ENCODE measurements around the gene THAP2.

The THAP2 gene

DNA sequence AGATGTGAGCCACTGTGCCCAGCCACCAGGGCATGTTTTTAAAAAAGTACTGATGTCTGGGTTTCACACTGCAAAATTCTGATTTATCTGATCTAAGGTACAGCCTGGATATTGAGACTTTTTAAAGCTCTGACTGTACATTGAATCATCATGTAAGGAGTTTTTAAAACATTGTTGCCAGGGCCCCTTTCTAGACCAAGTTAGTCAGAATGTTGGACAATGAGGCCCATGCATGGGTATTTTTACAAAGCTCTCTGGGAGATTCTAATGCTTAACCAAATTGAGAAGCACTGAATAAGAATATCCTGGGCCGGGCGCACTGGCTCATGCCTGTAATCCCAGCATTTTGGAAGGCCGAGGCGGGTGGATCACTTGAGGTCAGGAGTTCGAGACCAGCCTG is 38.5 kb downstream of the THAP2 start:
- TF ChIP-seq SIN3A (IDR thresholded peaks at IDR 0.05; ENCODE audit: borderline replicate concordance, insufficient read depth, low read length): no peak
- TF ChIP-seq TAF1 (IDR thresholded peaks at IDR 0.05; ENCODE audit: borderline replicate concordance, insufficient read depth, low read length): no peak
- TF ChIP-seq, protein P1, sequence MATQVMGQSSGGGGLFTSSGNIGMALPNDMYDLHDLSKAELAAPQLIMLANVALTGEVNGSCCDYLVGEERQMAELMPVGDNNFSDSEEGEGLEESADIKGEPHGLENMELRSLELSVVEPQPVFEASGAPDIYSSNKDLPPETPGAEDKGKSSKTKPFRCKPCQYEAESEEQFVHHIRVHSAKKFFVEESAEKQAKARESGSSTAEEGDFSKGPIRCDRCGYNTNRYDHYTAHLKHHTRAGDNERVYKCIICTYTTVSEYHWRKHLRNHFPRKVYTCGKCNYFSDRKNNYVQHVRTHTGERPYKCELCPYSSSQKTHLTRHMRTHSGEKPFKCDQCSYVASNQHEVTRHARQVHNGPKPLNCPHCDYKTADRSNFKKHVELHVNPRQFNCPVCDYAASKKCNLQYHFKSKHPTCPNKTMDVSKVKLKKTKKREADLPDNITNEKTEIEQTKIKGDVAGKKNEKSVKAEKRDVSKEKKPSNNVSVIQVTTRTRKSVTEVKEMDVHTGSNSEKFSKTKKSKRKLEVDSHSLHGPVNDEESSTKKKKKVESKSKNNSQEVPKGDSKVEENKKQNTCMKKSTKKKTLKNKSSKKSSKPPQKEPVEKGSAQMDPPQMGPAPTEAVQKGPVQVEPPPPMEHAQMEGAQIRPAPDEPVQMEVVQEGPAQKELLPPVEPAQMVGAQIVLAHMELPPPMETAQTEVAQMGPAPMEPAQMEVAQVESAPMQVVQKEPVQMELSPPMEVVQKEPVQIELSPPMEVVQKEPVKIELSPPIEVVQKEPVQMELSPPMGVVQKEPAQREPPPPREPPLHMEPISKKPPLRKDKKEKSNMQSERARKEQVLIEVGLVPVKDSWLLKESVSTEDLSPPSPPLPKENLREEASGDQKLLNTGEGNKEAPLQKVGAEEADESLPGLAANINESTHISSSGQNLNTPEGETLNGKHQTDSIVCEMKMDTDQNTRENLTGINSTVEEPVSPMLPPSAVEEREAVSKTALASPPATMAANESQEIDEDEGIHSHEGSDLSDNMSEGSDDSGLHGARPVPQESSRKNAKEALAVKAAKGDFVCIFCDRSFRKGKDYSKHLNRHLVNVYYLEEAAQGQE (IDR thresholded peaks at IDR 0.05; ENCODE audit: insufficient read depth in 1 of 2, low read depth in 2 of 2, low read length in 2 of 2): no peak
- no peak for TF ChIP-seq POLR2AphosphoS5 (IDR thresholded peaks at IDR 0.05; ENCODE audit: low read depth, low read length)
- TF ChIP-seq FOXP2 (optimal IDR thresholded peaks at IDR 0.05; ENCODE audit: borderline replicate concordance, extremely low read depth, extremely low read length, insufficient read depth): no peak

DNA sequence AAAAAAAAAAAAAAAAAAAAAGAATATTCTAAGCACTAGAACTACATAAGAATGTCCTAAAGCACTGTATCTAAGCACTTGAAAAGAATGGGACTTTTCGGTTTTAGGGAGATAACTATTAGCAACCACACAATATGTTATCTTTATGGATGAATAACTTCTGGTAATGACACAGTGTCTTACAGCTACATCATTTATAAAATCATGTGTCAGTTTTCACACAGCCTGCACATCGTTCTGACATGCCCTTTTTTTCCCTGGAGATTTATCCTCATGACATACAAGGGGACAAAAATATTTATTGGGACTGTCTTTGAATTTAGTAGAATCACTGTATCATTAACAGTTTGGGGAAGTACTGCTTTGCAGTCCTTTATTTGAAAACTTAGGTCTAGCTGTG is 39.1 kb downstream of the THAP2 start:
- TF ChIP-seq POLR2AphosphoS5 (IDR thresholded peaks at IDR 0.05; ENCODE audit: low read depth, low read length): no peak
- TF ChIP-seq FOXP2 (optimal IDR thresholded peaks at IDR 0.05; ENCODE audit: borderline replicate concordance, extremely low read depth, extremely low read length, insufficient read depth): no peak
- no peak for TF ChIP-seq SIN3A (IDR thresholded peaks at IDR 0.05; ENCODE audit: borderline replicate concordance, insufficient read depth, low read length)
- TF ChIP-seq TAF1 (IDR thresholded peaks at IDR 0.05; ENCODE audit: borderline replicate concordance, insufficient read depth, low read length): no peak
- TF ChIP-seq, protein P1 (IDR thresholded peaks at IDR 0.05; ENCODE audit: insufficient read depth in 1 of 2, low read depth in 2 of 2, low read length in 2 of 2): no peak

- TF ChIP-seq TAF1 (IDR thresholded peaks at IDR 0.05; ENCODE audit: borderline replicate concordance, insufficient read depth, low read length): no peak
These were observed 40.8 kb downstream of the THAP2 start for GRCh38 chr12:71704920-71705319.

DNA sequence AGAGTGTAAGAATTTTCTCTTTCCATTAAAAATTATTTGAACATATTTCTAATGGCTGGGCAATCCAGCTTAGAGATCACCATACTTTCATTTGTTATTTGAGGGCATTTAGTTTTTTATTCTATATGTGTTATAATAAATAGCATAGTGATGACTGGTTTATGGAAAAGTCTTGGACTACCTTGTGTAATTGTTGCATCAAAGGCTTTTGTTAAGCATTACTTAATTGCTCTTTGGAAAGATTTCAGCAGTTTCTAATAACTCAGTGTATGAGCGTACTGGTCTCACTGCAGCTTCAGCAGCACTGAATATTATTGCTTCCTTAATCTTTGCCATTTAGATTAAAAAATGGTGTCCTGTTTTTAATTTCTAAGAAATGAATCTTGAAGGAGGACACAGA is 44.6 kb downstream of the THAP2 start:
- no peak for TF ChIP-seq SIN3A (IDR thresholded peaks at IDR 0.05; ENCODE audit: borderline replicate concordance, insufficient read depth, low read length)
- TF ChIP-seq POLR2AphosphoS5 (IDR thresholded peaks at IDR 0.05; ENCODE audit: low read depth, low read length): no peak
- no peak for TF ChIP-seq TAF1 (IDR thresholded peaks at IDR 0.05; ENCODE audit: borderline replicate concordance, insufficient read depth, low read length)
- TF ChIP-seq, protein P1 (IDR thresholded peaks at IDR 0.05; ENCODE audit: insufficient read depth in 1 of 2, low read depth in 2 of 2, low read length in 2 of 2): no peak
- TF ChIP-seq FOXP2 (optimal IDR thresholded peaks at IDR 0.05; ENCODE audit: borderline replicate concordance, extremely low read depth, extremely low read length, insufficient read depth): no peak

GRCh38 chr12:71710276-71711125 is 46.4 kb downstream of the THAP2 start:
- TF ChIP-seq TAF1 (IDR thresholded peaks at IDR 0.05; ENCODE audit: borderline replicate concordance, insufficient read depth, low read length): no peak
- no peak for TF ChIP-seq FOXP2 (optimal IDR thresholded peaks at IDR 0.05; ENCODE audit: borderline replicate concordance, extremely low read depth, extremely low read length, insufficient read depth)
- TF ChIP-seq POLR2AphosphoS5 (IDR thresholded peaks at IDR 0.05; ENCODE audit: low read depth, low read length): no peak
- TF ChIP-seq, protein P1 (IDR thresholded peaks at IDR 0.05; ENCODE audit: insufficient read depth in 1 of 2, low read depth in 2 of 2, low read length in 2 of 2): no peak
- TF ChIP-seq SIN3A (IDR thresholded peaks at IDR 0.05; ENCODE audit: borderline replicate concordance, insufficient read depth, low read length): no peak

All from PFSK-1 (cell line).